ENCODE measurements around the gene IL34. TPM values are rescaled to one million over a fixed set of nuclear protein-coding genes. Genes with fewer than 3 reads are reported as not detected.

Gene IL34
- total RNA-seq, 2 donors from 2014 or later, result 0.89 to 1.5 TPM

GRCh38 chr16:70682239-70683145 is 36.1 kb downstream of the IL34 start:
- no peak for ATAC-seq
- DNase-seq, result no peak
- intact Hi-C loops (cut with DNase I, micrococcal nuclease), result loop anchor here in 1 of 2 donors (10.0 kb wide), 1 partner anchor 62 kb away; no protein-coding TSS in a partner anchor

GRCh38 chr16:70683146-70683944 is 37.0 kb downstream of the IL34 start:
- ATAC-seq (no peak), DNase-seq (no peak)

GRCh38 chr16:70684146-70685060 is 38.0 kb downstream of the IL34 start:
- DNase-seq, result no peak
- ATAC-seq, result no peak

More at GRCh38 chr16:70683146-70683944, 37.0 kb downstream of the IL34 start:
- intact Hi-C loops (cut with DNase I, micrococcal nuclease), result loop anchor here in 1 of 2 donors (10.0 kb wide), 1 partner anchor 61 kb away; no protein-coding TSS in a partner anchor

GRCh38 chr16:70685061-70685937 is 38.9 kb downstream of the IL34 start:
- intact Hi-C loops (cut with DNase I, micrococcal nuclease), result loop anchor here in 1 of 2 donors (10.0 kb wide), 1 partner anchor 60 kb away; no protein-coding TSS in a partner anchor
- no peak for DNase-seq
- peak; percentile 25 for ATAC-seq

More at GRCh38 chr16:70684146-70685060, 38.0 kb downstream of the IL34 start:
- intact Hi-C loops (cut with DNase I, micrococcal nuclease), result loop anchor here in 1 of 2 donors (10.0 kb wide), 1 partner anchor 60 kb away; no protein-coding TSS in a partner anchor

GRCh38 chr16:70685938-70686375 is 39.6 kb downstream of the IL34 start, which contains the start of gene MTSS2:
TSS of gene MTSS2 (minus strand) at chr16:70686053. CDS start at chr16:70685791, 262 bp downstream.
- intact Hi-C loops (cut with DNase I, micrococcal nuclease), result loop anchor here in 1 of 2 donors (10.0 kb wide), 1 partner anchor 59 kb away; no protein-coding TSS in a partner anchor
- ATAC-seq (peak; percentile 44), DNase-seq (peak; percentile 76 to 78)

- no peak for ATAC-seq
- no peak for DNase-seq
- intact Hi-C loops (cut with DNase I, micrococcal nuclease), result loop anchor here in 1 of 2 donors (10.0 kb wide), 1 partner anchor 58 kb away; no protein-coding TSS in a partner anchor
Observed at GRCh38 chr16:70686376-70687101, 40.2 kb downstream of the IL34 start.

GRCh38 chr16:70687102-70687511 is 40.7 kb downstream of the IL34 start:
- ATAC-seq (no peak), DNase-seq (no peak)
- intact Hi-C loops (cut with DNase I, micrococcal nuclease), result loop anchor here in 1 of 2 donors (10.0 kb wide), 1 partner anchor 58 kb away; no protein-coding TSS in a partner anchor

- ATAC-seq, result no peak
- intact Hi-C loops (cut with DNase I, micrococcal nuclease), result loop anchor here in 1 of 2 donors (10.0 kb wide), 1 partner anchor 57 kb away; no protein-coding TSS in a partner anchor
- peak in 1 of 2 donors; percentile 13 for DNase-seq
Observed at GRCh38 chr16:70687671-70688245, 41.4 kb downstream of the IL34 start.

GRCh38 chr16:70688246-70688742 is 41.9 kb downstream of the IL34 start:
- peak in 1 of 2 donors; percentile 42 for DNase-seq

GRCh38 chr16:70689035-70689969 is 42.9 kb downstream of the IL34 start:
- ATAC-seq (peak; percentile 35), DNase-seq (peak; percentile 73 to 78)
- intact Hi-C loops (cut with DNase I, micrococcal nuclease), result loop anchor here in 1 of 2 donors (10.0 kb wide), 1 partner anchor 55 kb away; no protein-coding TSS in a partner anchor

More at GRCh38 chr16:70688246-70688742, 41.9 kb downstream of the IL34 start:
- no peak for ATAC-seq
- intact Hi-C loops (cut with DNase I, micrococcal nuclease), result loop anchor here in 1 of 2 donors (10.0 kb wide), 1 partner anchor 57 kb away; no protein-coding TSS in a partner anchor

GRCh38 chr16:70689970-70690891 is 43.9 kb downstream of the IL34 start:
- DNase-seq (peak; percentile 78 to 80), ATAC-seq (peak; percentile 70)
- intact Hi-C loops (cut with DNase I, micrococcal nuclease), result loop anchor here in 1 of 2 donors (10.0 kb wide), 1 partner anchor 55 kb away; no protein-coding TSS in a partner anchor

GRCh38 chr16:70691223-70692129 is 45.1 kb downstream of the IL34 start:
- intact Hi-C loops (cut with DNase I, micrococcal nuclease), result no loop called here
- ATAC-seq, result peak; percentile 30
- peak; percentile 57 to 77 for DNase-seq
